GM18870 (cell line): ENCODE results near the gene FAM229A.
"Not testable (repeated sequence)": the region's sequence is repeated elsewhere in the genome, so short reads cannot be mapped to it uniquely, and the experiment has no call there.

Experiments used
- ATAC-seq: cut with Tn5 transposase; IDR thresholded peaks from one replicate; pipeline ENCODE4 v1.9.1; 2021; ENCODE audit warnings: moderate library complexity; ENCODE audit not compliant: unreplicated experiment

The FAM229A gene

DNA sequence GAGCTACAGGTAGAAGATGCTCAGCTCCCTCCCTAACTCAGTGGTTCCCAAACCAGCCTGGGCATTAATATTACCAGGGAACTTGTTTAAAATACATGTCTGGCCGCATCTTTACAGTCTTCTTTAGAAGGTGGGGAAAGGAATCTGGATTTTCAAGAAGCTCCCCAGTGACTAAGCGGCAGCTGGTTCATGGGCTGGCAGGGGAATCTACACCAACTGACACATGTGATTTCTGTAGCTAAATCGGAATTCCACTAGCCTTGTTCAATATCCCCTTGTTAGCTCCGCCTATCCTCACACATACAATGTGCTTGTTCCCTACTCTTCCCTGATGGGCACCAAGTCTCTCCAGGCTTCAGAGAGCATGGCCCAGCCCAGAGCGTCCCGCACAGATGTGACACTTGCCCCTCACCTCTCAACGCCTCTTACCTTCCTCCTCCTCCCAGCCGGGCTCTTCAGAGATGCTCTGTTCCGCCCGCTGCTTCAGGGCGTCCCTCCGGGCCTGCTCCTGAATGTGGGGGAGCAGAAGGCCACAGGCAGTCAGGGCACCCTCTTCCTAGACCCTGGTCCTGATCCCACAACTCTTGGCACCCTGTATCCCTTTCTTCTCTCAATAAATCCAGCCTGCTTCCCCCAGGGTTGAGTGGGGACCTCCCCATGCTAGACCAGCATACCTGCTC is 15.4 kb upstream of the FAM229A start:
- ATAC-seq = no peak

- no peak for ATAC-seq
Measured at GRCh38 chr1:32376199-32376598, 13.9 kb upstream of the FAM229A start.

DNA sequence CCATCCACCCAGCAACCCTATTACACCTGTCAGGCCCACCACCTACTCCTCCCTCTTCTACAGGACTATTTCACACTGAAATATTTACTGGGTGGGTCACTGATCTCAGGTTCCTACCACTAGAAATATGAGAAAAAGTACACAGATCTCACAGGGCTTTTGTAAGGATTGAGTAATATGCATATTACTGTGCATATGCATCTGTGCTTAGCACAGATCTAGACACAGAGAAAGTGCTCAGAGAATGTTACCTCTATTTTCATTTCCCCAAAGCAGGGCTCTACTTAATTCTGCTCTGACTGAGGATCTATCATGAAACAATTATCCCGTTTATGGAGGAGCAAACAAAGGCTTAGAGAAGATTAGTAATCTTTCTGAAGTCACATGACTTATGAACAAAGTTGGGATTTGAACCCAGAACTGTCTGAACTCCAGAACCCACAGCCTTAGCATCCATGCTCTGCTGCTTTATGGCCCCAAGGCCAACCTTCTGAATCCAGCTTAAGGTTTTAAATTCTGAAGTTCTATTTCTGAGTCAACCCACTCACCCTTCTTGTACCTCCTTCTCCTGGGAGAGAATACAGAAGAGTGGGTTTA is 11.8 kb upstream of the FAM229A start:
- ATAC-seq = no peak

DNA sequence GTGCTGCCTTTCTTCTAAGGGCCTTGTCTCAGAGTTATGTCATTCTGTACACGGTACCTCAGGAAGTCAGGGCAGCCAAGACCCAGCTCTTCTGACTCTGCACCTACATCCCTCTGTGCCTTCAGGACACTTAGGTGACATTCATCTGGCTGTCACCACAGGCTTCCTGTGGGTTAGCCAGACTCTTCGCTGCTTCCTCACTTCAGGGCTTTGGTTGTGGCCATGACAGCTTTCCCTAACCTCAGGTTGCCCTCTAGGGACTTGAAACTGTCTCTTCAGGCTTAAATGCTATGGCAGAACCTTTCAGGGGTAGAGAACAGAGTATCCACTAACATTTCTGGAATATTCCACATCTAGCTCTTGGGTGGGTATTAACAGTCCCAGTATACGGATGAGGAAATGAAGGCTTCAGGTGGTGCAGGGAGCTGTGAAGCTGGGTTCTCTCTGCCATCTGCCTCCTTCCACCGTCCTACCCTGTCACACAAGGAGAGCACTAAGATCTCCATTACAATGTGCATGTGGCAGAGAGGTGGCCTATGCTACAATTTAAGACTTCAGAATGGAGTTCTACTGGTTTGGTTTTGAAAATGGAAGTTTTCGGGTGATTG is 10.0 kb upstream of the FAM229A start:
- no peak for ATAC-seq

DNA sequence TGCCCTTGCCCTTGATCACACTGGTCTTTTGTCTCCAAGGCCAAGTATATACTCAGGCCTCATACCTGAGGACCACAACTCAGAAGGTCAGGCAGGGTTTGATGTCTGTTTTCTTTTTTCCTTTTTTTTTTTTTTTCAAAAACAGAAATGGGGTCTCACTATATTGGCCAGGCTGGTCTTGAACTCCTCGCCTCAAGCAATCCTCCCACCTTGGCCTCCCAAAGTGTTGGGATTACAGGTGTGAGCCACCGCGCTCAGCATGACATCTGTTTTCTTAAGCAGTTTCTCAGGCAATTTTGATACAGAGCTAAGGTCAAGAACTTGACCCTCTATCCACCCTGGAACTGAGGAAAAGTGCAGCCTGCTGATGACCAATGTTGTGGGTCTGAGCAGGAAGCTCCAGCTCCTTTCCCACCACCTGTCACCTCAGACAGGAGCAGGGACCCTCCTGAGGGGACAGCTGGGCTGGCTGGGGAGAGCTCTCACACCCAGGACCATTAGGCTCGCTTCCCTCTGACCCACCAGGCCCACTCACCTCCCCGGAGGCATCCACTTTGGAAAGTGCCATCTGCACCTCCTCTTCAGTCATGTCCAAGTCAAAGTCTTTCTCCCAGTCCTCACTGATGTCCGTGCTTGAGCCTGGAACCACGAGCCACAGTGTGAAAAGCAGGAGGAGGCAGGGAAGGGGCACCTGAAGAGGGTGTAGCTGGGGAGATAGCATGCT is 5.8 kb upstream of the FAM229A start:
- no peak for ATAC-seq

GRCh38 chr1:32365445-32365844 is 3.2 kb upstream of the FAM229A start:
- no peak for ATAC-seq

- no peak for ATAC-seq
Measured at GRCh38 chr1:32364836-32365235, 2.6 kb upstream of the FAM229A start.

DNA sequence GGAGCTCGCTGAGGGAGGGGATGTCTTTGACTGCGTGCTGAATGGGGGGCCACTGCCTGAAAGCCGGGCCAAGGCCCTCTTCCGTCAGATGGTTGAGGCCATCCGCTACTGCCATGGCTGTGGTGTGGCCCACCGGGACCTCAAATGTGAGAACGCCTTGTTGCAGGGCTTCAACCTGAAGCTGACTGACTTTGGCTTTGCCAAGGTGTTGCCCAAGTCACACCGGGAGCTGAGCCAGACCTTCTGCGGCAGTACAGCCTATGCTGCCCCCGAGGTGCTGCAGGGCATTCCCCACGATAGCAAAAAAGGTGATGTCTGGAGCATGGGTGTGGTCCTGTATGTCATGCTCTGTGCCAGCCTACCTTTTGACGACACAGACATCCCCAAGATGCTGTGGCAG is 1.4 kb upstream of the FAM229A start:
- no peak for ATAC-seq

DNA sequence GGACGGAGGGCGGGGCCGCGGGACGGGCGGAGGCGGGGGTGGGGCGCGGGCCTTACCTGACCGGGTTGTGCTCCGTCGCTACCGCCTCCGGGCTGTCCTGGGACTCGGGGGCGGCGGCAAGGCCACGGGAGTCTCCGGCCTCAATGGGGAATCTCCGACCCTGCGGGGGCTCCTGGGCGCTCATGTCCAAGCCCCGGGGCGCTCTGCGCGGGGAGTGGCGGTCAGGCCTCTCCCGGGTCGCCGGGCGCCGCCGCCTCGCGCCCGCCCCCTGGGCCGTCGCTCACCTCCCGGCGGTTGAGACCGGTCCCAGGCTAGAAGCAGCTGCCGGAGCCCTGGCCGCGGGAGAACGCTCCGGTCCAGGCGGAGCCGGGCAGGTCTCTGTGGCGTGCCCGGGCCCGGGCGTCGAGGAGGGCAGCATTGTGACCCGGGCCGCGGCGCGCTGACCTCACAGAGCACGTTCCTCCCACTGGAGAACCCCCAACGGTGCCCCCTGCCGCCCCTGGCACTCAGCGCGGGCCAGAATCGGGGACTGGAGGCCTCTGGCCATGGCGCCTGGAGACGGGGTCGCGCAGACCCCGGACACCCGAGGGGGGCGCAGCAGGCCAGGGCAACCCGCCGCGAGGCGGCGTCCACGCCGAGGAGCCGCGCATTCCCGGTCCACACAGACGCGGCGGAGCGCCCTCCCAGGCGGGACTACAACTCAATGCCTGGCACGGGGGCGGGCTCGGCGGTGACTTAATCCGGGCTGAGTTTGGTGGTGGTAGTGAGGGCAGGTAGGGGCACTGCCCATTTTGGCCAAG is 411 bp downstream of the FAM229A start:
- no peak for ATAC-seq

DNA sequence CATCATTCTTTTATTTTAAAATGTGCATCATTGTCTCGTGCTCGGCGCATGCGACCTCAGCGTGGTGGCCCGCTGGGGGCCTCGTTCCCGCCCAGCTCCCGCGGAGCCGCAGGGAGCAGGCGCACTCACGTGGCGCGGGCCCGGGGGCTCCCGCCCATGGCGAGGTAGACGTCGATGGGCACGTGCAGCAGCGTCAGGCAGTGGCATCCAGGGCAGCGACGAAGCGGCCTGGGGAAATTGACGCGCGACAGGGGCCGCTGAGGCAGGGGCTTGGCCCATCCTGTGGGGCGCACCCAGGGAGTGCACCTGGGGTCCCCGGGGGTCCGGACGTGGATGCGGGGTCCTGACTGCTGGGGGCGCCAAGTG is 994 bp downstream of the FAM229A start:
- ATAC-seq = no peak

- no peak for ATAC-seq
Measured at GRCh38 chr1:32358435-32358834, 3.9 kb downstream of the FAM229A start.

DNA sequence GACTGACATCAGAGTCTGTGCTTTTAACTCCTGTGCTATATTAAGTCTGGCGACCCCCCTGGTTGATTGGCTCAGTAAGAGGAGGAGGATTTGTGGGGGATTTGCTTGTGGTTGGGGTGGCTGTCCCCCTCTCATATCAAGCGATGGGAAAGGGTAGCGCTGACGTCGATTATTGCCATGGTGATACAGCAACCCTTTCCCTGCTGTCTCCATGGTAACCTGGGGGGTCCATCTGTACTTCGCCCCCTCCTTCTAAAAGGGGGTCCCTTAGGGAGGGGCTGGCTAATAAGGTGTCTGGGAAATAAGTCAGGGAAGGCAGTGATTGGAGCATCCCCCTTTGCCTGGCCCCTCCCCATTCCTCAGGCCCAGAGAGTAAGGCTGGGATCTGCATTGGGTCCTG is 4.7 kb downstream of the FAM229A start:
- ATAC-seq = no peak

- no peak for ATAC-seq
Measured at GRCh38 chr1:32356478-32356877, 5.8 kb downstream of the FAM229A start.

DNA sequence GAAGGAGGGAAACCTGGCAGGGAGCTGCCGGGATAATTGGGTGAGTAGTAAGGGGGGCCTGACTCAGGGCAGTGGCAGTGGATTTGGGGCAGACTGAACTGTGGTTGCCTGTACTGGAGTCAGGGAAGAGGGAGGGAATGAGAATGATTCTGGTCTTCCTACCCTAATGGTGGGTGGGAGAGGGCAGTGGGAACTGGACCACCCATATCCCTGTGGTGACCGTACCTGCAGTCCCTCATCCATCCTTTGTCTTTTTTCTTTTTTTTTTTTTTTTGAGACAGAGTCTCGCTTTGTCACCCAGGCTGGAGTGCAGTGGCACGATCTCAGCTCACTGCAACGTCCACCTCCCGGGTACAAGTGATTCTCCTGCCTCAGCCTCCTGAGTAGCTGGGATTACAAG is 6.5 kb downstream of the FAM229A start:
- ATAC-seq = not testable (repeated sequence)

GRCh38 chr1:32353886-32354570 is 8.3 kb downstream of the FAM229A start:
- no peak for ATAC-seq

DNA sequence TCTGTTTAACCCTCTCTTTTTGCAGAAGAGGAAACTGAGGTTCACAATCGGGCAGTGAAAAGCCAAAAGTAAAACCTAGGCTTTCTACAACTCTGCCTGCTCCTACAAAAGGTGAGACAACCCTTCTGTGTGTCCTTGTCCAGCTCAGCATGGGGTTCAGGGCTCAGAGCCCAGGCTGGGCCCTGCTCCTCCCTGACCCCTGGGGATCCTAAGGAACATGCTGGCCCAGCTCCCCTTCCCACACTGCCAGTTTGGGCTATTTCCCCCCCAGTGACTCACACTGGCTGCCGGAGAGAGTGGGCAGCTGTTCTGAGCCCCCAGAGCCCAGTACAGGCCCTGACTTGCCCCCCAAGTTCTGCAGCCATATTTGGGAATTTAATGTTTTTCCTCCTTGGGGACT is 8.9 kb downstream of the FAM229A start:
- ATAC-seq = no peak

GRCh38 chr1:32352831-32353383 is 9.4 kb downstream of the FAM229A start:
- ATAC-seq = no peak

- ATAC-seq = no peak
Measured at GRCh38 chr1:32352239-32352745, 10.0 kb downstream of the FAM229A start.

GRCh38 chr1:32351399-32352238 is 10.7 kb downstream of the FAM229A start:
- ATAC-seq = peak; percentile 39
